ENCODE data around the gene SEPTIN6. TPM values are rescaled to one million over a fixed set of nuclear protein-coding genes. Genes with fewer than 3 reads are reported as not detected.

SEPTIN6 gene
- total RNA-seq, 2 donors from 2014 or later, result 4.9 to 6.7 TPM

DNA sequence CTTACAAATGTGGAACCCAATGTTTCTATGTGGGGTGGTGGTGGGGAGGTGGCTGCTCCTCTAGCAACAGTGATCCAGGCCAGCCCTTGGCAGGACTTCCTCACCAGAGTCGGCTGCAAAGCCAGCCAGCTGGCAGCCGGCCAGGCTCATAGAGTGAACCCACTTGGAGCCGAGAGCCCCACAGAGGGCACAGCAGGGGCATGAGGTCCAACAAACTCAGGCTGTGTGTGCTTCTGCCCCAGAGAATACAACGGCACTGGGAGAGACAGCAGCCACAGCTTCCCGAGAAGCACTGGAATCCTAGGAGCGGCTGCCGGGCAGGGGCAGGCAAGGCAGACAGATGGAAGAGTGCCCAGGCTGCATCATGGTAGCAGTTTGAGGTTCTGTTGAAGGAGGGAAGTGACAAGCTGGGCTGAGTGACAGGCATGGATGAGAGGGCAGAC, 42.0 kb upstream of the SEPTIN6 start:
- no peaks in the 10 kb centered on the region for H3K4me1 ChIP-seq
- DNase-seq, result peak; percentile 21 to 50 (median 44)
- H3K36me3 ChIP-seq (replicated peaks in 1 of 2; ENCODE audit: insufficient read depth in 1 of 2, low read depth in 2 of 2), result no peaks in the 10 kb centered on the region
- H3K27ac ChIP-seq, result no peak overlapping the region
- H3K27me3 ChIP-seq, result no peaks in the 10 kb centered on the region
- ATAC-seq, result peak; percentile 27
- intact Hi-C loops (cut with DNase I), result loop anchor here (10.0 kb wide), 1 partner anchor 120 kb away; no protein-coding TSS in a partner anchor
- WGBS, 2 donors, result 10% methylated on average over 7 of the region's 7 CpGs; no CpG with 5 or more reads in 1 of the 2 donors
- H3K4me3 ChIP-seq, result no peak overlapping the region
- no peak for TF ChIP-seq POLR2A (IDR thresholded peaks at IDR 0.05)
- TF ChIP-seq, protein P1, sequence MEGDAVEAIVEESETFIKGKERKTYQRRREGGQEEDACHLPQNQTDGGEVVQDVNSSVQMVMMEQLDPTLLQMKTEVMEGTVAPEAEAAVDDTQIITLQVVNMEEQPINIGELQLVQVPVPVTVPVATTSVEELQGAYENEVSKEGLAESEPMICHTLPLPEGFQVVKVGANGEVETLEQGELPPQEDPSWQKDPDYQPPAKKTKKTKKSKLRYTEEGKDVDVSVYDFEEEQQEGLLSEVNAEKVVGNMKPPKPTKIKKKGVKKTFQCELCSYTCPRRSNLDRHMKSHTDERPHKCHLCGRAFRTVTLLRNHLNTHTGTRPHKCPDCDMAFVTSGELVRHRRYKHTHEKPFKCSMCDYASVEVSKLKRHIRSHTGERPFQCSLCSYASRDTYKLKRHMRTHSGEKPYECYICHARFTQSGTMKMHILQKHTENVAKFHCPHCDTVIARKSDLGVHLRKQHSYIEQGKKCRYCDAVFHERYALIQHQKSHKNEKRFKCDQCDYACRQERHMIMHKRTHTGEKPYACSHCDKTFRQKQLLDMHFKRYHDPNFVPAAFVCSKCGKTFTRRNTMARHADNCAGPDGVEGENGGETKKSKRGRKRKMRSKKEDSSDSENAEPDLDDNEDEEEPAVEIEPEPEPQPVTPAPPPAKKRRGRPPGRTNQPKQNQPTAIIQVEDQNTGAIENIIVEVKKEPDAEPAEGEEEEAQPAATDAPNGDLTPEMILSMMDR (IDR thresholded peaks at IDR 0.05), result no peak
- H3K9me3 ChIP-seq, result no peaks in the 10 kb centered on the region

GRCh38 chrX:119729408-119730201, 36.6 kb upstream of the SEPTIN6 start:
- DNase-seq, result peak; percentile 54 to 70 (median 60)
- Histone ChIP-seq H3K4me3 (no peak overlapping the region), H3K4me1 (no peaks in the 10 kb centered on the region), H3K36me3 (replicated peaks in 1 of 2; ENCODE audit: insufficient read depth in 1 of 2, low read depth in 2 of 2) (no peaks in the 10 kb centered on the region), H3K9me3 (no peaks in the 10 kb centered on the region), H3K27me3 (no peaks in the 10 kb centered on the region), H3K27ac (no peak overlapping the region)
- ATAC-seq, result peak; percentile 33
- TF ChIP-seq, protein P1 (IDR thresholded peaks at IDR 0.05), result peak in 6 of 7 experiments; percentile 45 to 64 (median 58)
- TF ChIP-seq POLR2A (IDR thresholded peaks at IDR 0.05), result no peak
- intact Hi-C loops (cut with DNase I), result loop anchor here (10.0 kb wide), 2 partner anchors 115 to 205 kb away; no protein-coding TSS in a partner anchor
- 23 to 26% methylated on average over 8 to 14 of the region's 14 CpGs for WGBS, 2 donors

DNA sequence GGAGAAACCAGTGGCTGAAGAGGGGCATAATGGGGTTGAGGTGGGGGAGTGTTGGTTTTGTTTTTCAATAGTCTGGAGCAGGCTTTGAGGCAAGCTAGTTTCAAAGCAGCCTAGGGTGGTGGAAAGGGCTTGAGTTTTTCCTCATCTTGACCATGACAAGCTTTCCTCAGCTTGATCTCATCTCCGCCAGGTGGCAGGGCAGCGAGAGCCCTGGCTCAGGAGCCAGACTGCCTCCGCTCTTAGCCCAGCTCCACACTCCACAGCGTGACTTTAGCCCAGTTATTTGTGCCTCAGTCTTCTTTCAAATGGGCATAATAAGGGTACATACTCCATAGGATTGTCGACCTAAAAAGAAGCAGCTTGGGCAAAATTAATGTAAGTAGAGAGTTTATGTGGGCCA, 35.5 kb upstream of the SEPTIN6 start:
- TF ChIP-seq POLR2A (IDR thresholded peaks at IDR 0.05), result no peak
- TF ChIP-seq, protein P1 (IDR thresholded peaks at IDR 0.05), result peak in 1 of 7 experiments; percentile 7
- Histone ChIP-seq H3K27me3 (no peaks in the 10 kb centered on the region), H3K36me3 (replicated peaks in 1 of 2; ENCODE audit: insufficient read depth in 1 of 2, low read depth in 2 of 2) (no peaks in the 10 kb centered on the region), H3K9me3 (no peaks in the 10 kb centered on the region), H3K4me3 (no peak overlapping the region), H3K27ac (no peak overlapping the region), H3K4me1 (no peaks in the 10 kb centered on the region)
- ATAC-seq (no peak), DNase-seq (no peak)
- intact Hi-C loops (cut with DNase I), result loop anchor here (10.0 kb wide), 1 partner anchor 204 kb away; no protein-coding TSS in a partner anchor
- 43 to 55% methylated on average over 3 to 5 of the region's 5 CpGs for WGBS, 2 donors

DNA sequence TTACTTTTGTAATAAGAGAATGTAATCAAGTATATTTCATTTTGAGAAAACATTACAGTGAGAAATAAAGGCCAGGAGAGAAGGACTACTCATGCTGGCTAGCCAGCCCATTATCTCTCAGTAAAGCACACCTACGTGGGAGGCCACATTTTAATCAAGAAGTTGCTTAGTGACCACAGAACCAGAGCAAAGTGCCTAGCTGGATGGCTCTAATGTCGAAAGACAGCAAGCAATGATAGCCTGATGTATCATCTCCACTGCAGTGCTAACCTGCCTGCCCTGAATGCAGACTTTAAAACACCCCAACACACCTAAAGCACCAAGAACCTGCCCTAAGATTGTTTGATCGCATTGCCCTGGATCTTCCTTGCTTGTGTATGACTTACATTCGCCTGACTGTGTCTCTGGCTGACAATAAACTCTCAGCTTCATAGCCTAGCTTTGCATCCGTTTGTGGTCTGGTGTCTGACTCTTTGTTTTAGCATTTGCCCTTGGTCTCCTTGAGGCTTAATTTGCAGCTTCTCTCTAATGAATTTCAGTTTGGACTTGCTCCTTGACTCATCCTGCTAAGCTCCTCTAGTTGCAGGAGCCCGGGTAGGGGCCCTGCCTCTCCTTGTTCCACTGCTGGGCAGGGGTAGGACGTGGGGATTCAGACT, 34.1 kb upstream of the SEPTIN6 start:
- Histone ChIP-seq H3K4me3 (no peak overlapping the region), H3K27ac (no peak overlapping the region), H3K27me3 (no peaks in the 10 kb centered on the region), H3K9me3 (no peaks in the 10 kb centered on the region), H3K36me3 (replicated peaks in 1 of 2; ENCODE audit: insufficient read depth in 1 of 2, low read depth in 2 of 2) (no peaks in the 10 kb centered on the region), H3K4me1 (no peaks in the 10 kb centered on the region)
- intact Hi-C loops (cut with DNase I), result loop anchor here (10.0 kb wide), 1 partner anchor 202 kb away; no protein-coding TSS in a partner anchor
- TF ChIP-seq POLR2A (IDR thresholded peaks at IDR 0.05), result no peak
- TF ChIP-seq, protein P1 (IDR thresholded peaks at IDR 0.05), result no peak
- ATAC-seq (no peak), DNase-seq (peak in 1 of 4 donors; percentile 1)
- 31 to 35% methylated on average over 6 to 7 of the region's 7 CpGs for WGBS, 2 donors
